Fibroblast of mammary gland (primary cell): ENCODE results near the gene MYO7A.

Experiments
- DNase-seq: peaks from one replicate; pipeline ENCODE4 v3.0.0-alpha.2; 2010; ENCODE audit warnings: low read depth
- H3K4me3 ChIP-seq: 2 replicates; pipeline ENCODE4 v1.5.1; 2011; ENCODE audit warnings: low read depth, mild to moderate bottlenecking, low read length, moderate library complexity; ENCODE audit not compliant: control insufficient read depth
- TF ChIP-seq, protein P1 (sequence below): conservative IDR thresholded peaks from 2 replicates; pipeline ENCODE4 v1.5.1; 2011; ENCODE audit warnings: low read depth, low read length, inconsistent platforms; ENCODE audit not compliant: control insufficient read depth, insufficient read depth

Gene MYO7A

GRCh38 chr11:77213029-77213579 is 85.1 kb downstream of the MYO7A start:
- DNase-seq = no peak
- TF ChIP-seq, protein P1, sequence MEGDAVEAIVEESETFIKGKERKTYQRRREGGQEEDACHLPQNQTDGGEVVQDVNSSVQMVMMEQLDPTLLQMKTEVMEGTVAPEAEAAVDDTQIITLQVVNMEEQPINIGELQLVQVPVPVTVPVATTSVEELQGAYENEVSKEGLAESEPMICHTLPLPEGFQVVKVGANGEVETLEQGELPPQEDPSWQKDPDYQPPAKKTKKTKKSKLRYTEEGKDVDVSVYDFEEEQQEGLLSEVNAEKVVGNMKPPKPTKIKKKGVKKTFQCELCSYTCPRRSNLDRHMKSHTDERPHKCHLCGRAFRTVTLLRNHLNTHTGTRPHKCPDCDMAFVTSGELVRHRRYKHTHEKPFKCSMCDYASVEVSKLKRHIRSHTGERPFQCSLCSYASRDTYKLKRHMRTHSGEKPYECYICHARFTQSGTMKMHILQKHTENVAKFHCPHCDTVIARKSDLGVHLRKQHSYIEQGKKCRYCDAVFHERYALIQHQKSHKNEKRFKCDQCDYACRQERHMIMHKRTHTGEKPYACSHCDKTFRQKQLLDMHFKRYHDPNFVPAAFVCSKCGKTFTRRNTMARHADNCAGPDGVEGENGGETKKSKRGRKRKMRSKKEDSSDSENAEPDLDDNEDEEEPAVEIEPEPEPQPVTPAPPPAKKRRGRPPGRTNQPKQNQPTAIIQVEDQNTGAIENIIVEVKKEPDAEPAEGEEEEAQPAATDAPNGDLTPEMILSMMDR = no peak
- no peak overlapping the region for H3K4me3 ChIP-seq

- no peak for DNase-seq
- TF ChIP-seq, protein P1 = no peak
- no peak overlapping the region for H3K4me3 ChIP-seq
Measured at GRCh38 chr11:77213589-77214428, 85.8 kb downstream of the MYO7A start.

GRCh38 chr11:77214557-77214956 is 86.5 kb downstream of the MYO7A start:
- DNase-seq = no peak
- TF ChIP-seq, protein P1 = no peak
- H3K4me3 ChIP-seq = no peak overlapping the region

DNA sequence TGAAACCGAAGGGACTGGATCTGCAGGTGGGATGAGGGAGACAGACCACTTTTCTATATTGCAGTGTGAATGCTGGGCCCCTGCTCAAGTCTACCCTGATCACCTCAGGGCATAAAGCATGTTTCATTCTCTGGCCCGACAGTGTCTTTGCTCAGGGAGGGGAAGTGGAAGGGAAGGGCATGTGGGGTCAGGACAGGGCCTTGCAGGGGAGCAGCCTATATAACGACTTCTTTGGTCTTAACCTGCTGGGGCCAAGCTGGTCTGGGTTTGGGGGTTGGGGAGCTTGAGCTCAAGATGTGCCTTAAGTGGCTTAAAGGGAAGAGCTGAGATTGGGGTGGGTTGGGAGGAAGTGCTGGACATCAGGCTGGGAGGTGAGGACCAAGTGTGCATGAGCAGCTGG is 87.1 kb downstream of the MYO7A start:
- DNase-seq = no peak
- TF ChIP-seq, protein P1 = no peak

DNA sequence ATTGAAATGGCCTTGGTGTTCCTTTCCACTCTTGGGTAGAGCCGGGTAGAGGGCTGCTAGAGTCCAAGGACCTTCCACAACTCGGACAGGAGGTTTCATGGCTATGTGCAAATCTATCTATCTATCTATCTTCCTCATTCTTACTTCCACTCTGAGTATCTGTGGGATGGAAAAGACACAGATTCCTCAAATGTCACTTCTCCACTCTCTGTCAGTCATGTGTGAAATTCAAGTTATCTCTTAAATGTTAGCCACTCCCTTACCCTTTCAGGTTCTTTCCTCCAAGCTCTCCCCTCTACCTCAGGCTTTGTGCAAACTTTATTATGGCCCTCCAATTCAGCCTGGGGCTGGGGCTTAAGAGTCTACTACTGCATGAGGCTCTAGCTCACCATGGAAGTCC is 89.1 kb downstream of the MYO7A start:
- no peak for DNase-seq
- TF ChIP-seq, protein P1 = no peak

More for the DNA sequence above, 87.1 kb downstream of the MYO7A start:
- H3K4me3 ChIP-seq = no peak overlapping the region

DNA sequence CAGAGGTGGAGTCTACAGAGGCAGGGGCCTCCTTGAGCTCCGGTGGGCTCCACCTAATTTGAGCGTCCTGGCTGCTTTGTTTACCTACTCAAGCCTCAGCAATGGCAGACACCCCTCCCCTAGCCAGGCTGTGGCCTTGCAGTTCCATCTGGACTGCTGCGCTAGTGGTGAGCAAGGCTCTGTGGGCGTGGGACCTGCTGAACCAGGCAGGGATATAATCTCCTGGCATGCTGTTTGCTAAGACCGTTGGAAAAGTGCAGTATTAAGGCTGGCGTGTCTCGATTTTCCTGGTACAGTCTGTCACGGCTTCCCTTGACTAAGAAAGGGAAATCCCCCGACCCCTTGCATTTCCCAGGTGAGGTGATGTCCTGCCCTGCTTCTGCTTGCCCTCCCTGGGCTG is 95.8 kb downstream of the MYO7A start:
- H3K4me3 ChIP-seq = no peak overlapping the region
- no peak for DNase-seq
- TF ChIP-seq, protein P1 = no peak

More for the DNA sequence above, 89.1 kb downstream of the MYO7A start:
- no peak overlapping the region for H3K4me3 ChIP-seq
